Measurements from ENCODE around the gene FAM174B.

The FAM174B gene

GRCh38 chr15:92634671-92635201 is 20.8 kb downstream of the FAM174B start:
- H3K36me3 ChIP-seq (ENCODE audit: control insufficient read depth, insufficient read depth, low read length): no peaks in the 10 kb centered on the region
- H3K9ac ChIP-seq (ENCODE audit: low read length): no peak overlapping the region
- H3K9me3 ChIP-seq (ENCODE audit: control insufficient read depth, low read length): no peaks in the 10 kb centered on the region
- H3K4me1 ChIP-seq (ENCODE audit: control insufficient read depth, insufficient read depth, low read length): peaks cover 74% of the 10 kb centered on the region
- H3K4me3 ChIP-seq (ENCODE audit: low read length): no peak overlapping the region
- no peaks in the 10 kb centered on the region for H3K27me3 ChIP-seq (ENCODE audit: control insufficient read depth, insufficient read depth, low read length)

- H3K4me3 ChIP-seq (ENCODE audit: low read length): no peak overlapping the region
Observed at GRCh38 chr15:92634060-92634459, 21.5 kb downstream of the FAM174B start.

GRCh38 chr15:92633418-92633817 is 22.2 kb downstream of the FAM174B start:
- Histone ChIP-seq H3K4me1 (ENCODE audit: control insufficient read depth, insufficient read depth, low read length) (peaks cover 67% of the 10 kb centered on the region), H3K9ac (ENCODE audit: low read length) (no peak overlapping the region), H3K4me3 (ENCODE audit: low read length) (no peak overlapping the region)

More at GRCh38 chr15:92634060-92634459, 21.5 kb downstream of the FAM174B start:
- Histone ChIP-seq H3K4me1 (ENCODE audit: control insufficient read depth, insufficient read depth, low read length) (peaks cover 71% of the 10 kb centered on the region), H3K36me3 (ENCODE audit: control insufficient read depth, insufficient read depth, low read length) (no peaks in the 10 kb centered on the region), H3K9ac (ENCODE audit: low read length) (no peak overlapping the region), H3K9me3 (ENCODE audit: control insufficient read depth, low read length) (no peaks in the 10 kb centered on the region), H3K27me3 (ENCODE audit: control insufficient read depth, insufficient read depth, low read length) (no peaks in the 10 kb centered on the region)

GRCh38 chr15:92633001-92633400 is 22.6 kb downstream of the FAM174B start:
- no peaks in the 10 kb centered on the region for H3K36me3 ChIP-seq (ENCODE audit: control insufficient read depth, insufficient read depth, low read length)
- H3K9ac ChIP-seq (ENCODE audit: low read length): no peak overlapping the region
- no peaks in the 10 kb centered on the region for H3K9me3 ChIP-seq (ENCODE audit: control insufficient read depth, low read length)
- peaks cover 63% of the 10 kb centered on the region for H3K4me1 ChIP-seq (ENCODE audit: control insufficient read depth, insufficient read depth, low read length)
- H3K27me3 ChIP-seq (ENCODE audit: control insufficient read depth, insufficient read depth, low read length): no peaks in the 10 kb centered on the region
- H3K4me3 ChIP-seq (ENCODE audit: low read length): no peak overlapping the region

More at GRCh38 chr15:92633418-92633817, 22.2 kb downstream of the FAM174B start:
- no peaks in the 10 kb centered on the region for H3K27me3 ChIP-seq (ENCODE audit: control insufficient read depth, insufficient read depth, low read length)
- no peaks in the 10 kb centered on the region for H3K9me3 ChIP-seq (ENCODE audit: control insufficient read depth, low read length)
- no peaks in the 10 kb centered on the region for H3K36me3 ChIP-seq (ENCODE audit: control insufficient read depth, insufficient read depth, low read length)

GRCh38 chr15:92631721-92632120 is 23.9 kb downstream of the FAM174B start:
- H3K36me3 ChIP-seq (ENCODE audit: control insufficient read depth, insufficient read depth, low read length): peaks cover 7% of the 10 kb centered on the region
- no peaks in the 10 kb centered on the region for H3K9me3 ChIP-seq (ENCODE audit: control insufficient read depth, low read length)
- no peaks in the 10 kb centered on the region for H3K27me3 ChIP-seq (ENCODE audit: control insufficient read depth, insufficient read depth, low read length)
- no peak overlapping the region for H3K9ac ChIP-seq (ENCODE audit: low read length)
- H3K4me1 ChIP-seq (ENCODE audit: control insufficient read depth, insufficient read depth, low read length): peaks cover 50% of the 10 kb centered on the region
- H3K4me3 ChIP-seq (ENCODE audit: low read length): no peak overlapping the region

GRCh38 chr15:92629975-92630626 is 25.5 kb downstream of the FAM174B start:
- Histone ChIP-seq H3K36me3 (ENCODE audit: control insufficient read depth, insufficient read depth, low read length) (peaks cover 7% of the 10 kb centered on the region), H3K9ac (ENCODE audit: low read length) (no peak overlapping the region), H3K9me3 (ENCODE audit: control insufficient read depth, low read length) (no peaks in the 10 kb centered on the region), H3K27me3 (ENCODE audit: control insufficient read depth, insufficient read depth, low read length) (no peaks in the 10 kb centered on the region), H3K4me3 (ENCODE audit: low read length) (no peak overlapping the region), H3K4me1 (ENCODE audit: control insufficient read depth, insufficient read depth, low read length) (peaks cover 41% of the 10 kb centered on the region)

GRCh38 chr15:92629276-92629974 is 26.1 kb downstream of the FAM174B start:
- H3K9ac ChIP-seq (ENCODE audit: low read length): no peak overlapping the region
- no peaks in the 10 kb centered on the region for H3K9me3 ChIP-seq (ENCODE audit: control insufficient read depth, low read length)
- no peaks in the 10 kb centered on the region for H3K27me3 ChIP-seq (ENCODE audit: control insufficient read depth, insufficient read depth, low read length)
- peaks cover 42% of the 10 kb centered on the region for H3K4me1 ChIP-seq (ENCODE audit: control insufficient read depth, insufficient read depth, low read length)
- peaks cover 7% of the 10 kb centered on the region for H3K36me3 ChIP-seq (ENCODE audit: control insufficient read depth, insufficient read depth, low read length)
- H3K4me3 ChIP-seq (ENCODE audit: low read length): no peak overlapping the region

GRCh38 chr15:92627014-92627413 is 28.6 kb downstream of the FAM174B start:
- Histone ChIP-seq H3K4me3 (ENCODE audit: low read length) (no peak overlapping the region), H3K4me1 (ENCODE audit: control insufficient read depth, insufficient read depth, low read length) (peaks cover 33% of the 10 kb centered on the region), H3K27me3 (ENCODE audit: control insufficient read depth, insufficient read depth, low read length) (no peaks in the 10 kb centered on the region), H3K9me3 (ENCODE audit: control insufficient read depth, low read length) (no peaks in the 10 kb centered on the region), H3K9ac (ENCODE audit: low read length) (no peak overlapping the region), H3K36me3 (ENCODE audit: control insufficient read depth, insufficient read depth, low read length) (peaks cover 7% of the 10 kb centered on the region)

GRCh38 chr15:92625251-92625980 is 30.2 kb downstream of the FAM174B start:
- no peak overlapping the region for H3K9ac ChIP-seq (ENCODE audit: low read length)

GRCh38 chr15:92624401-92624991 is 31.1 kb downstream of the FAM174B start:
- Histone ChIP-seq H3K9ac (ENCODE audit: low read length) (peak overlapping the region; percentile 7), H3K4me3 (ENCODE audit: low read length) (no peak overlapping the region), H3K36me3 (ENCODE audit: control insufficient read depth, insufficient read depth, low read length) (peaks cover 7% of the 10 kb centered on the region), H3K9me3 (ENCODE audit: control insufficient read depth, low read length) (no peaks in the 10 kb centered on the region), H3K4me1 (ENCODE audit: control insufficient read depth, insufficient read depth, low read length) (peaks cover 49% of the 10 kb centered on the region), H3K27me3 (ENCODE audit: control insufficient read depth, insufficient read depth, low read length) (no peaks in the 10 kb centered on the region)

More at GRCh38 chr15:92625251-92625980, 30.2 kb downstream of the FAM174B start:
- no peaks in the 10 kb centered on the region for H3K27me3 ChIP-seq (ENCODE audit: control insufficient read depth, insufficient read depth, low read length)
- peaks cover 7% of the 10 kb centered on the region for H3K36me3 ChIP-seq (ENCODE audit: control insufficient read depth, insufficient read depth, low read length)
- peaks cover 43% of the 10 kb centered on the region for H3K4me1 ChIP-seq (ENCODE audit: control insufficient read depth, insufficient read depth, low read length)
- H3K4me3 ChIP-seq (ENCODE audit: low read length): no peak overlapping the region
- no peaks in the 10 kb centered on the region for H3K9me3 ChIP-seq (ENCODE audit: control insufficient read depth, low read length)

- Histone ChIP-seq H3K27me3 (ENCODE audit: control insufficient read depth, insufficient read depth, low read length) (no peaks in the 10 kb centered on the region), H3K9ac (ENCODE audit: low read length) (no peak overlapping the region), H3K9me3 (ENCODE audit: control insufficient read depth, low read length) (no peaks in the 10 kb centered on the region), H3K4me1 (ENCODE audit: control insufficient read depth, insufficient read depth, low read length) (peaks cover 53% of the 10 kb centered on the region), H3K36me3 (ENCODE audit: control insufficient read depth, insufficient read depth, low read length) (peaks cover 7% of the 10 kb centered on the region), H3K4me3 (ENCODE audit: low read length) (no peak overlapping the region)
Observed at GRCh38 chr15:92623435-92623834, 32.1 kb downstream of the FAM174B start.
